Measurements from ENCODE around the gene DCLK2. TPM values are rescaled to one million over a fixed set of nuclear protein-coding genes. Genes with fewer than 3 reads are reported as not detected.

Gene DCLK2
- total RNA-seq, 1 experiment from 2014 or later: 2.7 TPM

DNA sequence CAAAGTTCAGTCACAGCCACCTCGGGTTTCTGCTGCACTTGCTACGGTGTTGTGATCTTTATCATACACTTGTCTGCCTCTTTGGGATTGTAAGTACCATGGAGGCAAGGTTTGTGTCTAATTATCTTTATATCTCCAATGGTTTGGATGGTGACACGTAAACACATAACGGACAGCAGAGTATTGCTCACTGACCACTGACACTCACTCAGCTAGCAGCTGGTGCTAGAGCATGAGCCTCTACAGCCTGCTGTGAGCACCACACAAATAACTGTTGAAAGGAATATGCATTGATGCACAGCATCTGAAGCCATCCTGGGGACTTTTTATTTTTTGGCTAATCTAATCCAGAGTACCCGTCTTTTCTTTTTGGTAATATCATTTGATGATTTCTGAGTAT is 156.0 kb downstream of the DCLK2 start:
- H4K20me1 ChIP-seq (ENCODE audit: insufficient read depth): no peaks in the 10 kb centered on the region
- ATAC-seq (no peak), DNase-seq (ENCODE audit: low read depth, low spot score) (no peak)
- no peaks in the 10 kb centered on the region for H3K27me3 ChIP-seq (ENCODE audit: insufficient read depth, low read length)
- ChIA-PET POLR2A (no interaction called here), RAD21 (ENCODE audit: low non-redundant PET in 1 of 2, low total read pairs in 2 of 2, uncharacterized antibody in 2 of 2, unreplicated experiment in 2 of 2) (no interaction called here), CTCF (no interaction called here)
- TF ChIP-seq, protein P1, sequence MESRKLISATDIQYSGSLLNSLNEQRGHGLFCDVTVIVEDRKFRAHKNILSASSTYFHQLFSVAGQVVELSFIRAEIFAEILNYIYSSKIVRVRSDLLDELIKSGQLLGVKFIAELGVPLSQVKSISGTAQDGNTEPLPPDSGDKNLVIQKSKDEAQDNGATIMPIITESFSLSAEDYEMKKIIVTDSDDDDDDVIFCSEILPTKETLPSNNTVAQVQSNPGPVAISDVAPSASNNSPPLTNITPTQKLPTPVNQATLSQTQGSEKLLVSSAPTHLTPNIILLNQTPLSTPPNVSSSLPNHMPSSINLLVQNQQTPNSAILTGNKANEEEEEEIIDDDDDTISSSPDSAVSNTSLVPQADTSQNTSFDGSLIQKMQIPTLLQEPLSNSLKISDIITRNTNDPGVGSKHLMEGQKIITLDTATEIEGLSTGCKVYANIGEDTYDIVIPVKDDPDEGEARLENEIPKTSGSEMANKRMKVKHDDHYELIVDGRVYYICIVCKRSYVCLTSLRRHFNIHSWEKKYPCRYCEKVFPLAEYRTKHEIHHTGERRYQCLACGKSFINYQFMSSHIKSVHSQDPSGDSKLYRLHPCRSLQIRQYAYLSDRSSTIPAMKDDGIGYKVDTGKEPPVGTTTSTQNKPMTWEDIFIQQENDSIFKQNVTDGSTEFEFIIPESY (IDR thresholded peaks at IDR 0.05; ENCODE audit: extremely low read depth, insufficient replicate concordance, low read length): no peak
- TF ChIP-seq MAX (IDR thresholded peaks at IDR 0.05) (no peak), ELF1 (IDR thresholded peaks at IDR 0.05; ENCODE audit: borderline replicate concordance, low read depth) (no peak), ZFX (IDR thresholded peaks at IDR 0.05) (no peak), ZNF274 (IDR thresholded peaks at IDR 0.05; ENCODE audit: low read depth, low read length) (no peak), CTCF (IDR thresholded peaks at IDR 0.05 in 2 of 3, conservative IDR thresholded peaks at IDR 0.05 in 1 of 3; ENCODE audit: borderline replicate concordance in 1 of 3, insufficient read depth in 1 of 3, low read depth in 2 of 3, low read length in 2 of 3) (no peak), REST (IDR thresholded peaks at IDR 0.05; ENCODE audit: low read depth) (no peak), YY1 (IDR thresholded peaks at IDR 0.05; ENCODE audit: extremely low read depth, insufficient replicate concordance, low read depth, low read length) (no peak), SRF (IDR thresholded peaks at IDR 0.05; ENCODE audit: low read depth) (no peak), SIN3A (IDR thresholded peaks at IDR 0.05; ENCODE audit: low read depth) (no peak), POLR2AphosphoS5 (IDR thresholded peaks at IDR 0.05; ENCODE audit: low read depth, low read length) (no peak), EZH2phosphoT487 (IDR thresholded peaks at IDR 0.05; ENCODE audit: borderline replicate concordance) (no peak), JUND (IDR thresholded peaks at IDR 0.05) (no peak), SP1 (IDR thresholded peaks at IDR 0.05; ENCODE audit: low read depth) (no peak), EGR1 (IDR thresholded peaks at IDR 0.05; ENCODE audit: low read depth) (no peak), CEBPB (IDR thresholded peaks at IDR 0.05; ENCODE audit: low read depth) (no peak)
- no peaks in the 10 kb centered on the region for H3K36me3 ChIP-seq (ENCODE audit: control insufficient read depth in 1 of 2, insufficient read depth in 2 of 2, low read length in 2 of 2)
- peaks cover 0 to 14% of the 10 kb centered on the region in 2 experiments; a peak in 3 of 4 replicates for H3K4me1 ChIP-seq (ENCODE audit: control insufficient read depth in 1 of 2, insufficient read depth in 2 of 2, low read length in 2 of 2)
- H3K9me2 ChIP-seq (ENCODE audit: insufficient read depth): no peaks in the 10 kb centered on the region
- no peaks in the 10 kb centered on the region for H3K9me3 ChIP-seq (ENCODE audit: control insufficient read depth in 1 of 2, insufficient read depth in 1 of 2, low read depth in 1 of 2, low read length in 2 of 2)
- intact Hi-C loops (cut with micrococcal nuclease): no loop called here
- H3K4me2 ChIP-seq (ENCODE audit: low read length): no peak overlapping the region
- no peak overlapping the region for H3K9ac ChIP-seq (ENCODE audit: low read length)
- no peak overlapping the region for H2AFZ ChIP-seq (ENCODE audit: low read depth, low read length, poor library complexity, severe bottlenecking)
- H3K79me2 ChIP-seq (ENCODE audit: insufficient read depth, low read length): no peaks in the 10 kb centered on the region
- no peak overlapping the region for H3K27ac ChIP-seq (ENCODE audit: low read depth, low read length)
- no TSS peak for BruUV-seq (replicated peaks)
- H3K4me3 ChIP-seq (replicated peaks in 1 of 2; ENCODE audit: low read depth in 1 of 2, low read length in 2 of 2): no peak overlapping the region

Data from HCT116 (cell line).